ENCODE data around the gene CDCA8. TPM values are rescaled to one million over a fixed set of nuclear protein-coding genes. Genes with fewer than 3 reads are reported as not detected.
A peak's percentile ranks its signal among the peaks of the same experiment; 100 is the strongest.

Gene CDCA8
- total and polyA plus RNA-seq, 8 donors, result 0.89 to 5.5 (median 3.0) TPM; not detected in 2

GRCh38 chr1:37671261-37671660, 21.1 kb upstream of the CDCA8 start:
- Histone ChIP-seq H3K27ac (no peak overlapping the region), H3K27me3 (peaks cover 0 to 48% (median 0%) of the 10 kb centered on the region in 3 donors), H3K4me3 (no peak overlapping the region), H3K36me3 (no peaks in the 10 kb centered on the region), H3K4me1 (peaks cover 0 to 16% (median 0%) of the 10 kb centered on the region in 4 donors), H3K9me3 (no peaks in the 10 kb centered on the region)
- WGBS, 5 donors, result 68 to 76% (median 76%) methylated on average over 6 of the region's 6 CpGs
- intact Hi-C loops (cut with DNase I; ENCODE audit: low total_unique reads), result no loop called here
- DNase-seq, result no peak
- TF ChIP-seq POLR2A (IDR thresholded peaks at IDR 0.05) (no peak), EP300 (IDR thresholded peaks at IDR 0.05) (no peak), POLR2AphosphoS5 (IDR thresholded peaks at IDR 0.05) (no peak)
- TF ChIP-seq, protein P1, sequence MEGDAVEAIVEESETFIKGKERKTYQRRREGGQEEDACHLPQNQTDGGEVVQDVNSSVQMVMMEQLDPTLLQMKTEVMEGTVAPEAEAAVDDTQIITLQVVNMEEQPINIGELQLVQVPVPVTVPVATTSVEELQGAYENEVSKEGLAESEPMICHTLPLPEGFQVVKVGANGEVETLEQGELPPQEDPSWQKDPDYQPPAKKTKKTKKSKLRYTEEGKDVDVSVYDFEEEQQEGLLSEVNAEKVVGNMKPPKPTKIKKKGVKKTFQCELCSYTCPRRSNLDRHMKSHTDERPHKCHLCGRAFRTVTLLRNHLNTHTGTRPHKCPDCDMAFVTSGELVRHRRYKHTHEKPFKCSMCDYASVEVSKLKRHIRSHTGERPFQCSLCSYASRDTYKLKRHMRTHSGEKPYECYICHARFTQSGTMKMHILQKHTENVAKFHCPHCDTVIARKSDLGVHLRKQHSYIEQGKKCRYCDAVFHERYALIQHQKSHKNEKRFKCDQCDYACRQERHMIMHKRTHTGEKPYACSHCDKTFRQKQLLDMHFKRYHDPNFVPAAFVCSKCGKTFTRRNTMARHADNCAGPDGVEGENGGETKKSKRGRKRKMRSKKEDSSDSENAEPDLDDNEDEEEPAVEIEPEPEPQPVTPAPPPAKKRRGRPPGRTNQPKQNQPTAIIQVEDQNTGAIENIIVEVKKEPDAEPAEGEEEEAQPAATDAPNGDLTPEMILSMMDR (IDR thresholded peaks at IDR 0.05), result no peak

GRCh38 chr1:37672136-37672870, 20.0 kb upstream of the CDCA8 start:
- 67 to 78% (median 74%) methylated on average over 9 of the region's 9 CpGs for WGBS, 5 donors
- DNase-seq, result no peak
- Histone ChIP-seq H3K27ac (no peak overlapping the region), H3K27me3 (peaks cover 0 to 48% (median 0%) of the 10 kb centered on the region in 3 donors), H3K36me3 (no peaks in the 10 kb centered on the region), H3K4me3 (no peak overlapping the region), H3K4me1 (peaks cover 0 to 14% (median 0%) of the 10 kb centered on the region in 4 donors), H3K9me3 (no peaks in the 10 kb centered on the region)
- TF ChIP-seq, protein P1 (IDR thresholded peaks at IDR 0.05), result no peak
- TF ChIP-seq POLR2A (IDR thresholded peaks at IDR 0.05) (no peak), EP300 (IDR thresholded peaks at IDR 0.05) (no peak), POLR2AphosphoS5 (IDR thresholded peaks at IDR 0.05) (no peak)
- intact Hi-C loops (cut with DNase I; ENCODE audit: low total_unique reads), result no loop called here

DNA sequence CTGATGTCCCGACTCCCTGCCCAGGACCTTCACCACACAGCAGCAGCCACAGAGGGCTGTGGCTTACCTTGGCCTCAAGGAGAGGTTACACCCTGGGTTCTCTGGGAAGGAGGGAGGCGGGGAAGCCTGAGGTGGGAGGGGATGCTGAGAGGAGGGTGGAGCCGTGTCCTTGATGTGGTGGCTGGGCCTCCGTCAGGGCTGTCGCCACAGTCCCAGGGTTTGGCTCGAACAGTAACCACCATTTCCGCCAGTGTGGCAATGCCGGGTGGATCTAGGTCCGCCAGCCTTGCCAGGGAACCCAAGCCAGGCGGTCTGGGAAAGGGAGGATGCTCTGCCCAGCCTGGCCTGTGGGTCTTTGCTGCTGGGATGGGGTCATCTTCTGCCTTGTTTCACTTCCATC, 18.4 kb upstream of the CDCA8 start:
- H3K4me1 ChIP-seq, result peaks cover 0 to 12% (median 0%) of the 10 kb centered on the region in 4 donors
- no peaks in the 10 kb centered on the region for H3K9me3 ChIP-seq
- H3K36me3 ChIP-seq, result no peaks in the 10 kb centered on the region
- peaks cover 0 to 40% (median 0%) of the 10 kb centered on the region in 3 donors for H3K27me3 ChIP-seq
- WGBS, 5 donors, result 31 to 57% (median 42%) methylated on average over 6 to 10 of the region's 10 CpGs
- H3K4me3 ChIP-seq, result no peak overlapping the region
- peak in 1 of 2 donors; percentile 53 for DNase-seq
- H3K27ac ChIP-seq, result no peak overlapping the region
- TF ChIP-seq POLR2A (IDR thresholded peaks at IDR 0.05) (no peak), EP300 (IDR thresholded peaks at IDR 0.05) (no peak), POLR2AphosphoS5 (IDR thresholded peaks at IDR 0.05) (no peak)
- TF ChIP-seq, protein P1 (IDR thresholded peaks at IDR 0.05), result no peak
- intact Hi-C loops (cut with DNase I; ENCODE audit: low total_unique reads), result no loop called here

- Histone ChIP-seq H3K36me3 (peaks cover 0 to 12% (median 7%) of the 10 kb centered on the region in 4 donors), H3K4me3 (no peak overlapping the region), H3K27me3 (peaks cover 0 to 16% (median 0%) of the 10 kb centered on the region in 3 donors), H3K4me1 (peaks cover 0 to 12% (median 0%) of the 10 kb centered on the region in 4 donors), H3K9me3 (no peaks in the 10 kb centered on the region), H3K27ac (peak overlapping the region in 2 of 5 donors; percentile 60 to 68)
- peak in 1 of 2 donors; percentile 59 for DNase-seq
- intact Hi-C loops (cut with DNase I; ENCODE audit: low total_unique reads), result loop anchor here (5.0 kb wide), 1 partner anchor 174 kb away; no protein-coding TSS in a partner anchor
- TF ChIP-seq POLR2A (IDR thresholded peaks at IDR 0.05) (no peak), POLR2AphosphoS5 (IDR thresholded peaks at IDR 0.05) (no peak), EP300 (IDR thresholded peaks at IDR 0.05) (no peak)
- TF ChIP-seq, protein P1 (IDR thresholded peaks at IDR 0.05), result no peak
- WGBS, 5 donors, result 39 to 57% (median 53%) methylated on average over 14 of the region's 14 CpGs
Measured at GRCh38 chr1:37676281-37677142, 15.8 kb upstream of the CDCA8 start.

Data from stomach (tissue), 9 donors.